Measurements from ENCODE around the gene FGD6.

GRCh38 chr12:95262808-95263207 lies 45.5 kb upstream of the FGD6 start:
- TF ChIP-seq CTCF (conservative IDR thresholded peaks at IDR 0.05; ENCODE audit: low read depth in 2 of 2), result no peak
- no peak for TF ChIP-seq POLR2AphosphoS5 (IDR thresholded peaks at IDR 0.05; ENCODE audit: low read depth)
- TF ChIP-seq REST (IDR thresholded peaks at IDR 0.05; ENCODE audit: unreplicated experiment), result no peak
- TF ChIP-seq EZH2 (IDR thresholded peaks at IDR 0.05; ENCODE audit: low read depth, unreplicated experiment), result no peak
- no peak for TF ChIP-seq EZH2phosphoT487 (IDR thresholded peaks at IDR 0.05; ENCODE audit: unreplicated experiment)
- no peak for TF ChIP-seq ZNF114 (CRISPR knock-in tag; IDR thresholded peaks at IDR 0.05)
- no peak for TF ChIP-seq CREB1 (CRISPR knock-in tag; IDR thresholded peaks at IDR 0.05; ENCODE audit: low read depth)
- no peak for TF ChIP-seq NANOG (IDR thresholded peaks at IDR 0.05; ENCODE audit: borderline replicate concordance)
- no peak for TF ChIP-seq ZNF331 (CRISPR knock-in tag; IDR thresholded peaks at IDR 0.05; ENCODE audit: low read depth)
- TF ChIP-seq JUNB (IDR thresholded peaks at IDR 0.05; ENCODE audit: unreplicated experiment), result no peak
- TF ChIP-seq ETS1 (IDR thresholded peaks at IDR 0.05), result no peak
- no peak for TF ChIP-seq STAT1 (IDR thresholded peaks at IDR 0.05; ENCODE audit: unreplicated experiment)
